Upper lobe of left lung (tissue), 4 donors: Measurements from ENCODE around the gene NF1.

Source experiments
- EP300 ChIP-seq, 4 donors: sonication (generic); formaldehyde crosslinking; IDR thresholded peaks; one replicate each; pipeline ENCODE4 v1.5.1; 2017; ENCODE audit warnings: antibody characterized with exemption in 4 of 4, control low read depth in 2 of 4
- POLR2AphosphoS5 ChIP-seq, 2 donors: sonication (generic); formaldehyde crosslinking; IDR thresholded peaks; one replicate each; pipeline ENCODE4 v1.5.1; 2017; ENCODE audit warnings: antibody characterized with exemption in 2 of 2
- TF ChIP-seq, protein P1 (sequence below), 6 experiments: fragments of 450-650 bp in 4 of 6; fragments of 200-600 bp in 2 of 6; sonication (generic) in 2 of 6; IDR thresholded peaks; one replicate each; pipeline ENCODE4 v1.5.1; 2016 to 2019; ENCODE audit warnings: antibody characterized with exemption in 6 of 6

GRCh38 chr17:31414550-31414918 is 319.8 kb downstream of the NF1 start:
- no peak for TF ChIP-seq POLR2AphosphoS5 (IDR thresholded peaks at IDR 0.05)
- TF ChIP-seq, protein P1, sequence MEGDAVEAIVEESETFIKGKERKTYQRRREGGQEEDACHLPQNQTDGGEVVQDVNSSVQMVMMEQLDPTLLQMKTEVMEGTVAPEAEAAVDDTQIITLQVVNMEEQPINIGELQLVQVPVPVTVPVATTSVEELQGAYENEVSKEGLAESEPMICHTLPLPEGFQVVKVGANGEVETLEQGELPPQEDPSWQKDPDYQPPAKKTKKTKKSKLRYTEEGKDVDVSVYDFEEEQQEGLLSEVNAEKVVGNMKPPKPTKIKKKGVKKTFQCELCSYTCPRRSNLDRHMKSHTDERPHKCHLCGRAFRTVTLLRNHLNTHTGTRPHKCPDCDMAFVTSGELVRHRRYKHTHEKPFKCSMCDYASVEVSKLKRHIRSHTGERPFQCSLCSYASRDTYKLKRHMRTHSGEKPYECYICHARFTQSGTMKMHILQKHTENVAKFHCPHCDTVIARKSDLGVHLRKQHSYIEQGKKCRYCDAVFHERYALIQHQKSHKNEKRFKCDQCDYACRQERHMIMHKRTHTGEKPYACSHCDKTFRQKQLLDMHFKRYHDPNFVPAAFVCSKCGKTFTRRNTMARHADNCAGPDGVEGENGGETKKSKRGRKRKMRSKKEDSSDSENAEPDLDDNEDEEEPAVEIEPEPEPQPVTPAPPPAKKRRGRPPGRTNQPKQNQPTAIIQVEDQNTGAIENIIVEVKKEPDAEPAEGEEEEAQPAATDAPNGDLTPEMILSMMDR (IDR thresholded peaks at IDR 0.05): no peak
- TF ChIP-seq EP300 (IDR thresholded peaks at IDR 0.05): no peak
